Chondrocyte (in vitro differentiated cells): ENCODE data around the gene RPS2. TPM values are rescaled to one million over a fixed set of nuclear protein-coding genes. Genes with fewer than 3 reads are reported as not detected.
"Not testable (repeated sequence)": the region's sequence is repeated elsewhere in the genome, so short reads cannot be mapped to it uniquely, and the experiment has no call there.

Experiments used
- DNase-seq: peaks from one replicate; pipeline ENCODE4 v3.0.0; 2021; ENCODE audit warnings: mixed read lengths, low spot score
- H3K27ac Mint-ChIP-seq: one replicate; pipeline ENCODE4 v1.8.0; 2021; ENCODE audit warnings: mild to moderate bottlenecking, moderate library complexity, mixed read lengths; ENCODE audit not compliant: unreplicated experiment
- H3K27me3 Mint-ChIP-seq: 2 replicates; pipeline ENCODE4 v1.8.0; 2021; ENCODE audit warnings: low read depth, mixed read lengths
- H3K36me3 Mint-ChIP-seq: 2 replicates; pipeline ENCODE4 v1.8.0; 2021; ENCODE audit warnings: low read depth, mixed read lengths
- H3K4me1 Mint-ChIP-seq: 2 replicates; pipeline ENCODE4 v1.8.0; 2021; ENCODE audit warnings: low read depth, mild to moderate bottlenecking, mixed read lengths
- H3K4me3 Mint-ChIP-seq: one replicate; pipeline ENCODE4 v1.8.0; 2021; ENCODE audit warnings: mild to moderate bottlenecking, moderate library complexity, mixed read lengths; ENCODE audit not compliant: unreplicated experiment
- H3K9me3 Mint-ChIP-seq: 2 replicates; pipeline ENCODE4 v1.8.0; 2021; ENCODE audit warnings: low read depth, mixed read lengths
- CTCF ChIP-seq: fragments of 200-600 bp; sonication (generic); IDR thresholded peaks from 2 replicates; pipeline ENCODE4 v1.5.0; 2021; ENCODE audit warnings: antibody characterized with exemption, mild to moderate bottlenecking, moderate library complexity
- total RNA-seq: library from RNA; stranded (reverse); gene quantifications from 3 replicates; pipeline ENCODE4 v1.2.1, GENCODE V29; 2021

The RPS2 gene
- total RNA-seq, 1 donor from 2014 or later = 1,662 TPM

- Mint-ChIP-seq H3K4me1 (peaks cover 50% of the 10 kb centered on the region), H3K36me3 (peaks cover 15% of the 10 kb centered on the region), H3K27ac (peak overlapping the region; percentile 92), H3K9me3 (no peaks in the 10 kb centered on the region), H3K4me3 (peak overlapping the region; percentile 87), H3K27me3 (no peaks in the 10 kb centered on the region)
- DNase-seq = no peak
- peak; percentile 57 for TF ChIP-seq CTCF
Observed at GRCh38 chr16:1963806-1964505, 670 bp downstream of the RPS2 start.

- peak overlapping the region; percentile 92 for H3K27ac Mint-ChIP-seq
- H3K9me3 Mint-ChIP-seq, H3K27me3 Mint-ChIP-seq, DNase-seq: not testable (repeated sequence)
- H3K4me1 Mint-ChIP-seq = peaks cover 50% of the 10 kb centered on the region
- H3K36me3 Mint-ChIP-seq = peaks cover 15% of the 10 kb centered on the region
- H3K4me3 Mint-ChIP-seq = peak overlapping the region; percentile 87
Observed at GRCh38 chr16:1962161-1963153, 2.2 kb downstream of the RPS2 start.

- Mint-ChIP-seq H3K27ac (peak overlapping the region; percentile 92), H3K4me3 (no peak overlapping the region), H3K9me3 (no peaks in the 10 kb centered on the region), H3K27me3 (no peaks in the 10 kb centered on the region), H3K4me1 (peaks cover 50% of the 10 kb centered on the region), H3K36me3 (peaks cover 15% of the 10 kb centered on the region)
- TF ChIP-seq CTCF = no peak
- DNase-seq = no peak
Observed at GRCh38 chr16:1961651-1962067, 3.0 kb downstream of the RPS2 start.

- peaks cover 50% of the 10 kb centered on the region for H3K4me1 Mint-ChIP-seq
- H3K36me3 Mint-ChIP-seq = peaks cover 15% of the 10 kb centered on the region
- H3K27me3 Mint-ChIP-seq = no peaks in the 10 kb centered on the region
- no peak for DNase-seq
- H3K9me3 Mint-ChIP-seq = no peaks in the 10 kb centered on the region
- no peak for TF ChIP-seq CTCF
- peak overlapping the region; percentile 97 for H3K4me3 Mint-ChIP-seq
- peak overlapping the region; percentile 96 for H3K27ac Mint-ChIP-seq
Observed at GRCh38 chr16:1960665-1961630, 3.7 kb downstream of the RPS2 start.

- H3K9me3 Mint-ChIP-seq = no peaks in the 10 kb centered on the region
- H3K27ac Mint-ChIP-seq = peak within 1 kb of the TSS; percentile 96
- peaks cover 15% of the 10 kb centered on the region for H3K36me3 Mint-ChIP-seq
- DNase-seq = peak; percentile 85
- peak within 1 kb of the TSS; percentile 97 for H3K4me3 Mint-ChIP-seq
- H3K4me1 Mint-ChIP-seq = peaks cover 44% of the 10 kb centered on the region
- peak; percentile 81 for TF ChIP-seq CTCF
- H3K27me3 Mint-ChIP-seq = no peaks in the 10 kb centered on the region
Observed at GRCh38 chr16:1959269-1960039, 5.2 kb downstream of the RPS2 start, which contains the start of gene NDUFB10. Gene NDUFB10, plus strand, starts transcription at chr16:1959538. Its CDS starts 87 bp downstream, at chr16:1959625.
